SK-N-SH (cell line): ENCODE results near the gene PHKA2. TPM values are rescaled to one million over a fixed set of nuclear protein-coding genes. Genes with fewer than 3 reads are reported as not detected.

Experiments
- CTCF ChIA-PET: fragments of 300-600, 350-600 bp; formaldehyde crosslinking; extraction: SDS; loops from one replicate; lab custom pipeline; 2021; lab: Yijun Ruan, JAX
- POLR2A ChIA-PET: fragments of 350-600 bp; sonication (Branson Sonifier 250); formaldehyde crosslinking; extraction: SDS; loops from one replicate; lab custom pipeline; 2020; ENCODE audit warnings: antibody characterized with exemption, inconsistent platforms; lab: Yijun Ruan, JAX
- DNase-seq: peaks from one replicate; pipeline ENCODE4 v3.0.0; 2012
- H2AFZ ChIP-seq: fragments of 200-600 bp; sonication (generic); 2 replicates; pipeline ENCODE4 v1.8.1; 2016; ENCODE audit warnings: antibody characterized with exemption, mild to moderate bottlenecking, low read depth
- H3F3A ChIP-seq: fragments of 200-600 bp; sonication (generic); replicated peaks from 2 replicates; pipeline ENCODE3; 2016; ENCODE audit warnings: antibody characterized with exemption, mild to moderate bottlenecking; ENCODE audit not compliant: insufficient read depth
- H3K27ac ChIP-seq, 2 experiments: fragments of 200-500 bp in 1 of 2; fragments of 200-600 bp in 1 of 2; sonication (Bioruptor generic) in 1 of 2; sonication (generic), shearing (Covaris generic) in 1 of 2; 2 replicates each; pipeline versions ENCODE4 v1.5.1 to v1.6.1; 2014 to 2016; ENCODE audit warnings: low read depth in 2 of 2, inconsistent platforms in 1 of 2, low read length in 1 of 2, mild to moderate bottlenecking in 1 of 2, mixed read lengths in 1 of 2
- H3K27me3 ChIP-seq: fragments of 200-600 bp; sonication (generic), shearing (Covaris generic); 2 replicates; pipeline ENCODE4 v1.6.1; 2016; ENCODE audit warnings: mixed run types; ENCODE audit not compliant: insufficient read depth
- H3K36me3 ChIP-seq, 2 experiments: fragments of 200-500 bp in 1 of 2; fragments of 200-600 bp in 1 of 2; sonication (Bioruptor generic) in 1 of 2; sonication (generic) in 1 of 2; replicated peaks in 1 of 2; 2 replicates each; pipeline versions ENCODE3 to v1.5.1; 2014 to 2016; ENCODE audit warnings: low read length in 1 of 2, mild to moderate bottlenecking in 1 of 2; ENCODE audit not compliant: insufficient read depth in 2 of 2, control insufficient read depth in 1 of 2
- H3K4me1 ChIP-seq, 2 experiments: fragments of 200-500 bp in 1 of 2; fragments of 200-600 bp in 1 of 2; sonication (Bioruptor generic) in 1 of 2; sonication (generic), shearing (Covaris generic) in 1 of 2; 2 replicates each; pipeline versions ENCODE4 v1.5.1 to v1.6.1; 2014 to 2016; ENCODE audit warnings: low read depth in 1 of 2, low read length in 1 of 2, mixed run types in 1 of 2; ENCODE audit not compliant: insufficient read depth in 2 of 2, control insufficient read depth in 1 of 2
- H3K4me2 ChIP-seq: fragments of 200-600 bp; sonication (generic), shearing (Covaris generic); 2 replicates; pipeline ENCODE4 v1.6.1; 2017; ENCODE audit warnings: mixed run types
- H3K4me3 ChIP-seq, 2 experiments: fragments of 200-500 bp in 1 of 2; fragments of 200-600 bp in 1 of 2; sonication (Bioruptor generic) in 1 of 2; sonication (generic), shearing (Covaris generic) in 1 of 2; 2 replicates each; pipeline versions ENCODE4 v1.5.1 to v1.8.1; 2014 to 2016; ENCODE audit warnings: low read depth in 2 of 2, inconsistent platforms in 1 of 2, low read length in 1 of 2, mild to moderate bottlenecking in 1 of 2, mixed read lengths in 1 of 2, moderate library complexity in 1 of 2
- H3K79me2 ChIP-seq: fragments of 200-600 bp; sonication (generic); 2 replicates; pipeline ENCODE4 v1.8.1; 2017; ENCODE audit warnings: mild to moderate bottlenecking; ENCODE audit not compliant: insufficient read depth
- H3K9ac ChIP-seq: fragments of 200-600 bp; sonication (generic); 2 replicates; pipeline ENCODE4 v1.6.1; 2017; ENCODE audit warnings: mixed run types
- H3K9me2 ChIP-seq: fragments of 200-600 bp; sonication (generic); 2 replicates; pipeline ENCODE4 v1.6.1; 2017; ENCODE audit warnings: mixed run types
- H3K9me3 ChIP-seq: fragments of 200-600 bp; sonication (generic); 2 replicates; pipeline ENCODE4 v1.6.1; 2017; ENCODE audit warnings: mixed run types, mild to moderate bottlenecking, moderate library complexity
- H4K20me1 ChIP-seq: fragments of 200-600 bp; sonication (generic); 2 replicates; pipeline ENCODE4 v1.6.1; 2017; ENCODE audit warnings: mild to moderate bottlenecking, mixed run types; ENCODE audit not compliant: insufficient read depth
- CHD2 ChIP-seq: fragments of 150-350 bp; IDR thresholded peaks from 2 replicates; pipeline ENCODE4 v1.6.1; 2018; ENCODE audit warnings: low read length; ENCODE audit not compliant: partially characterized antibody
- ELF1 ChIP-seq: IDR thresholded peaks from 2 replicates; pipeline ENCODE4 v1.4.0; 2012
- EP300 ChIP-seq, 2 experiments: IDR thresholded peaks; 2 replicates each; pipeline versions ENCODE4 v1.4.0 to v1.6.1; 2012; ENCODE audit warnings: borderline replicate concordance in 1 of 2, low read depth in 1 of 2, low read length in 1 of 2
- EZH2phosphoT487 ChIP-seq: fragments of 200-600 bp; sonication (generic); IDR thresholded peaks from 2 replicates; pipeline ENCODE4 v1.6.1; 2017; ENCODE audit warnings: low read depth, mixed run types, mild to moderate bottlenecking, antibody characterized with exemption, moderate library complexity, borderline replicate concordance
- FOSL2 ChIP-seq: IDR thresholded peaks from 2 replicates; pipeline ENCODE4 v1.4.0; 2012; ENCODE audit warnings: low read depth, mild to moderate bottlenecking, moderate library complexity, borderline replicate concordance
- FOXJ3 ChIP-seq: sonication (generic); formaldehyde crosslinking; IDR thresholded peaks from 2 replicates; pipeline ENCODE4 v1.5.1; 2020; ENCODE audit warnings: mild to moderate bottlenecking, missing genetic modification reagents
- FOXM1 ChIP-seq: IDR thresholded peaks from 2 replicates; pipeline ENCODE4 v1.4.0; 2012; ENCODE audit warnings: low read depth, mild to moderate bottlenecking
- GABPA ChIP-seq: IDR thresholded peaks from 2 replicates; pipeline ENCODE4 v1.4.0; 2012; ENCODE audit warnings: low read depth, mild to moderate bottlenecking
- GATA2 ChIP-seq: sonication (generic); formaldehyde crosslinking; IDR thresholded peaks from 2 replicates; pipeline ENCODE4 v1.5.0; 2020; ENCODE audit warnings: mild to moderate bottlenecking, missing genetic modification reagents
- JUND ChIP-seq: IDR thresholded peaks from 2 replicates; pipeline ENCODE4 v1.4.0; 2012
- MEF2A ChIP-seq: IDR thresholded peaks from 2 replicates; pipeline ENCODE4 v1.4.0; 2012; ENCODE audit warnings: low read depth, borderline replicate concordance
- MXI1 ChIP-seq: IDR thresholded peaks from 2 replicates; pipeline ENCODE4 v1.6.1; 2012; ENCODE audit warnings: mild to moderate bottlenecking, low read depth, low read length, improper control_type of control experiment
- NFIC ChIP-seq: IDR thresholded peaks from 2 replicates; pipeline ENCODE4 v1.4.0; 2012; ENCODE audit warnings: borderline replicate concordance
- NRF1 ChIP-seq: IDR thresholded peaks from 2 replicates; pipeline ENCODE4 v1.6.1; 2012; ENCODE audit warnings: low read depth, mild to moderate bottlenecking, low read length
- POLR2AphosphoS5 ChIP-seq: IDR thresholded peaks from 2 replicates; pipeline ENCODE4 v1.6.1; 2012; ENCODE audit warnings: low read depth, low read length
- RAD21 ChIP-seq: IDR thresholded peaks from 2 replicates; pipeline ENCODE4 v1.6.1; 2012; ENCODE audit warnings: mild to moderate bottlenecking, low read length
- RXRA ChIP-seq: IDR thresholded peaks from 2 replicates; pipeline ENCODE4 v1.4.0; 2012; ENCODE audit warnings: low read depth, mild to moderate bottlenecking, borderline replicate concordance
- SIN3A ChIP-seq: IDR thresholded peaks from 2 replicates; pipeline ENCODE4 v1.6.1; 2012; ENCODE audit warnings: low read depth, mild to moderate bottlenecking, low read length, moderate library complexity, borderline replicate concordance
- TCF12 ChIP-seq: IDR thresholded peaks from 2 replicates; pipeline ENCODE4 v1.4.0; 2012
- TEAD4 ChIP-seq: IDR thresholded peaks from 2 replicates; pipeline ENCODE4 v1.4.0; 2012; ENCODE audit warnings: mild to moderate bottlenecking, borderline replicate concordance; ENCODE audit not compliant: insufficient read depth
- WGBS: methylation state at CpG from one replicate; pipeline ENCODE4 v1.1.6; 2017; ENCODE audit warnings: low lambda C conversion rate; 5-methylcytosine and 5-hydroxymethylcytosine counted together
- polyA plus RNA-seq, 3 experiments: library from polyadenylated mRNA; depleted of rRNA; stranded (reverse); fragments of >200 nt; gene quantifications; 2 replicates each; pipeline ENCODE4 v1.2.3, GENCODE V29; 2012
- TF ChIP-seq, protein P1 (sequence below): fragments of 200-600 bp; sonication (generic); IDR thresholded peaks from 2 replicates; pipeline ENCODE4 v1.6.1; 2017; ENCODE audit warnings: antibody characterized with exemption, mild to moderate bottlenecking, moderate library complexity
- TF ChIP-seq, protein P2 (sequence below): IDR thresholded peaks from 2 replicates; pipeline ENCODE4; 2012
- TF ChIP-seq, protein P3 (sequence below): IDR thresholded peaks from 2 replicates; pipeline ENCODE4 v1.4.0; 2012; ENCODE audit warnings: low read depth
- TF ChIP-seq, protein P4 (sequence below): IDR thresholded peaks from 2 replicates; pipeline ENCODE4 v1.4.0; 2012; ENCODE audit warnings: low read depth, borderline replicate concordance
- TF ChIP-seq, protein P5 (sequence below): fragments of 150-350 bp; IDR thresholded peaks from 2 replicates; pipeline ENCODE4 v1.6.1; 2016; ENCODE audit warnings: mild to moderate bottlenecking, low read depth, low read length

Gene PHKA2
- polyA plus RNA-seq, 1 of the 3 experiments (the other 2 are of a cell fraction) = 20.5 TPM

DNA sequence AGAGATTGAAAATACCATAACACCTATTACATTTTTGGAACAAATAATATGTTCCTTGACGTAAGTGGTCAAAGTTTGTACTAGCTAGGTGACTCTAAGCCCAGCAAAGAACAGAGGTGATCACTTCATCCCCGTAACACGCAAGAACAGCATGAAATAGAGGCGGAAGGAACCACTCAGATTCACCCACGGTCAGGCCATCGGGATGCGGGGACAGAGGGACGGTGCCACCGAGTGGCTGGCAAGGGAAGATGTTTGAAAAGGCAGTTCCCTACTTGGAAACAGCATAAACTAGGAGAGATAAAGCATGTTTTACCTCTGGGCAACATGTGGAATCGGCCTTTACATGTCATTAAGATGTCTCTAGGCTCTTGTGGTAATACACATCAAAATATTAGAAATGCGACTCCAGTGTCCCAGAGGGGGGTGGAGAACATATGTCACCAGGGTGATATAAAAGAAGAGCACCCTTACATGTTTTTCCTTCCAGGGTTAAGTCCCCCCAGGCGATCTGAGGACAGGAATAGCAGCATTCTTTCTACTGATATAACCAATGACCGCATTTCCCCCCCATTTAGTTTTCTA lies 84.0 kb downstream of the PHKA2 start (continued):
- TF ChIP-seq, protein P1, sequence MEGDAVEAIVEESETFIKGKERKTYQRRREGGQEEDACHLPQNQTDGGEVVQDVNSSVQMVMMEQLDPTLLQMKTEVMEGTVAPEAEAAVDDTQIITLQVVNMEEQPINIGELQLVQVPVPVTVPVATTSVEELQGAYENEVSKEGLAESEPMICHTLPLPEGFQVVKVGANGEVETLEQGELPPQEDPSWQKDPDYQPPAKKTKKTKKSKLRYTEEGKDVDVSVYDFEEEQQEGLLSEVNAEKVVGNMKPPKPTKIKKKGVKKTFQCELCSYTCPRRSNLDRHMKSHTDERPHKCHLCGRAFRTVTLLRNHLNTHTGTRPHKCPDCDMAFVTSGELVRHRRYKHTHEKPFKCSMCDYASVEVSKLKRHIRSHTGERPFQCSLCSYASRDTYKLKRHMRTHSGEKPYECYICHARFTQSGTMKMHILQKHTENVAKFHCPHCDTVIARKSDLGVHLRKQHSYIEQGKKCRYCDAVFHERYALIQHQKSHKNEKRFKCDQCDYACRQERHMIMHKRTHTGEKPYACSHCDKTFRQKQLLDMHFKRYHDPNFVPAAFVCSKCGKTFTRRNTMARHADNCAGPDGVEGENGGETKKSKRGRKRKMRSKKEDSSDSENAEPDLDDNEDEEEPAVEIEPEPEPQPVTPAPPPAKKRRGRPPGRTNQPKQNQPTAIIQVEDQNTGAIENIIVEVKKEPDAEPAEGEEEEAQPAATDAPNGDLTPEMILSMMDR = peak; percentile 55
- TF ChIP-seq POLR2AphosphoS5 (no peak), RXRA (no peak), FOXJ3 (no peak), GABPA (no peak), ELF1 (no peak), RAD21 (peak; percentile 92), MXI1 (no peak), FOXM1 (no peak), JUND (no peak), NRF1 (no peak), EP300 (IDR thresholded peaks at IDR 0.05; ENCODE audit: borderline replicate concordance in 1 of 2, low read depth in 1 of 2, low read length in 1 of 2) (no peak), NFIC (no peak), GATA2 (CRISPR knock-in tag) (peak; percentile 6; the same call in 1 of the 2 replicates), CHD2 (no peak)
- TF ChIP-seq, protein P2, sequence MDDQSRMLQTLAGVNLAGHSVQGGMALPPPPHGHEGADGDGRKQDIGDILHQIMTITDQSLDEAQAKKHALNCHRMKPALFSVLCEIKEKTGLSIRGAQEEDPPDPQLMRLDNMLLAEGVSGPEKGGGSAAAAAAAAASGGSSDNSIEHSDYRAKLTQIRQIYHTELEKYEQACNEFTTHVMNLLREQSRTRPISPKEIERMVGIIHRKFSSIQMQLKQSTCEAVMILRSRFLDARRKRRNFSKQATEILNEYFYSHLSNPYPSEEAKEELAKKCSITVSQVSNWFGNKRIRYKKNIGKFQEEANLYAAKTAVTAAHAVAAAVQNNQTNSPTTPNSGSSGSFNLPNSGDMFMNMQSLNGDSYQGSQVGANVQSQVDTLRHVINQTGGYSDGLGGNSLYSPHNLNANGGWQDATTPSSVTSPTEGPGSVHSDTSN = no peak

DNA sequence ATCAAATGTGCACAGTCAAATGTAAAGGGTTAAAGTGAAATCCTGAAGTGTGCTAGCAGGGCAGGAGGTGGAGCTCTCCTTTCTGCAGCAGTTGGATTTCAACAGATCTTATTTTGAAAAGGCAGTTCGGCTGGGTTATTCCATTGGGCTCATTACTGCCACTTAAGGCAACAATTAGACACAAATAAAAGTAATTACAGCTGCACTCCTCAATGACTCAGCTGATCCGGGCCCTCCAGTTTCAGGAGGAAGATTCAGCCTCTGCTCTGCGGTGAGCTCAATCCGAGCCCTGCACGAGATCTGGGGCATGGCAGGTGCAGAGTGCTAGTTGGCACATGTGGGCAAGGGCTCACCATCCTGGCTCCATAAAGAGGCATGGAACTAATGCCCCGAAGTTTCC lies 85.4 kb downstream of the PHKA2 start:
- WGBS = 41% methylated on average over 5 of the region's 6 CpGs
- Histone ChIP-seq H3F3A (no peaks in the 10 kb centered on the region), H3K79me2 (no peaks in the 10 kb centered on the region), H3K36me3 (no peaks in the 10 kb centered on the region), H3K27ac (peak overlapping the region in 1 of 2 experiments; percentile 12; a peak in 1 of 4 replicates), H3K4me1 (peaks cover 0 to 43% of the 10 kb centered on the region in 2 experiments; a peak in 1 of 4 replicates), H3K4me2 (no peak overlapping the region), H3K9ac (no peak overlapping the region), H3K9me2 (no peaks in the 10 kb centered on the region), H2AFZ (no peak overlapping the region), H3K4me3 (no peak overlapping the region), H3K9me3 (no peaks in the 10 kb centered on the region), H4K20me1 (no peaks in the 10 kb centered on the region), H3K27me3 (peaks cover 5% of the 10 kb centered on the region; the same call in 1 of the 2 replicates)
- no peak for DNase-seq
- ChIA-PET POLR2A (no interaction called here), CTCF (interaction anchor here (0.7 to 3.0 kb wide), 13 partner anchors 10 to 508 kb away, joined by 3 to 18 read pairs (median 3); partner anchors contain the start of gene CDKL5)
- TF ChIP-seq NFIC (no peak), RXRA (no peak), TEAD4 (no peak), GABPA (no peak), FOSL2 (no peak), EZH2phosphoT487 (no peak), TCF12 (no peak), FOXM1 (no peak), MEF2A (no peak), CHD2 (no peak), POLR2AphosphoS5 (no peak), SIN3A (no peak)
- TF ChIP-seq, protein P3, sequence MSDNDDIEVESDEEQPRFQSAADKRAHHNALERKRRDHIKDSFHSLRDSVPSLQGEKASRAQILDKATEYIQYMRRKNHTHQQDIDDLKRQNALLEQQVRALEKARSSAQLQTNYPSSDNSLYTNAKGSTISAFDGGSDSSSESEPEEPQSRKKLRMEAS = no peak
- TF ChIP-seq, protein P4, sequence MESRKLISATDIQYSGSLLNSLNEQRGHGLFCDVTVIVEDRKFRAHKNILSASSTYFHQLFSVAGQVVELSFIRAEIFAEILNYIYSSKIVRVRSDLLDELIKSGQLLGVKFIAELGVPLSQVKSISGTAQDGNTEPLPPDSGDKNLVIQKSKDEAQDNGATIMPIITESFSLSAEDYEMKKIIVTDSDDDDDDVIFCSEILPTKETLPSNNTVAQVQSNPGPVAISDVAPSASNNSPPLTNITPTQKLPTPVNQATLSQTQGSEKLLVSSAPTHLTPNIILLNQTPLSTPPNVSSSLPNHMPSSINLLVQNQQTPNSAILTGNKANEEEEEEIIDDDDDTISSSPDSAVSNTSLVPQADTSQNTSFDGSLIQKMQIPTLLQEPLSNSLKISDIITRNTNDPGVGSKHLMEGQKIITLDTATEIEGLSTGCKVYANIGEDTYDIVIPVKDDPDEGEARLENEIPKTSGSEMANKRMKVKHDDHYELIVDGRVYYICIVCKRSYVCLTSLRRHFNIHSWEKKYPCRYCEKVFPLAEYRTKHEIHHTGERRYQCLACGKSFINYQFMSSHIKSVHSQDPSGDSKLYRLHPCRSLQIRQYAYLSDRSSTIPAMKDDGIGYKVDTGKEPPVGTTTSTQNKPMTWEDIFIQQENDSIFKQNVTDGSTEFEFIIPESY = no peak
- TF ChIP-seq, protein P5, sequence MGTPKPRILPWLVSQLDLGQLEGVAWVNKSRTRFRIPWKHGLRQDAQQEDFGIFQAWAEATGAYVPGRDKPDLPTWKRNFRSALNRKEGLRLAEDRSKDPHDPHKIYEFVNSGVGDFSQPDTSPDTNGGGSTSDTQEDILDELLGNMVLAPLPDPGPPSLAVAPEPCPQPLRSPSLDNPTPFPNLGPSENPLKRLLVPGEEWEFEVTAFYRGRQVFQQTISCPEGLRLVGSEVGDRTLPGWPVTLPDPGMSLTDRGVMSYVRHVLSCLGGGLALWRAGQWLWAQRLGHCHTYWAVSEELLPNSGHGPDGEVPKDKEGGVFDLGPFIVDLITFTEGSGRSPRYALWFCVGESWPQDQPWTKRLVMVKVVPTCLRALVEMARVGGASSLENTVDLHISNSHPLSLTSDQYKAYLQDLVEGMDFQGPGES = no peak
